ENCODE data around the gene OR10S1. TPM values are rescaled to one million over a fixed set of nuclear protein-coding genes. Genes with fewer than 3 reads are reported as not detected.

Gene OR10S1
- total and polyA plus RNA-seq, 2 of the 8 experiments (the other 6 are each of a cell fraction or from before 2014, with no cell fraction given), result not detected

DNA sequence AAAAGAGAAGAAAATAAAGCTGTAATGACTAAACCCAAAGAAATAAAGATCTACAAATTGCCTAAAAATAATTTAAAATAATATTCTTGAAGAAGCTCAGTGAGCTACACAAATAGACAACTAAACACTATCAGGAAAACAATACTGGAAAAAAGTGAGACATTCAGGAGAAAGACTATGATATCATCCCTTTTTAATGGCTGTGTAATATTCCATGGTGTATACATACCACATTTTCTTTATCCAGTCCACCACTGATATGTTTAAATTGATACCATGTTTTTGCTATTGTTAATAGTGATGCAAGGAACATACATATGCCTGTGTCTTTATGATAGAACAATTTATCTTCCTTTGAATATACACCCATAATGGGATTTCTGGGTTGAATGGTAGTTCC, 20.8 kb downstream of the OR10S1 start:
- H3K23me2 ChIP-seq (ENCODE audit: low read depth, low read length), result no peaks in the 10 kb centered on the region
- H2BK20ac ChIP-seq (ENCODE audit: low read length), result no peak overlapping the region
- no peak for TF ChIP-seq CTBP2 (IDR thresholded peaks at IDR 0.05; ENCODE audit: borderline replicate concordance, insufficient read depth, insufficient read length, low read length)
- no peak for TF ChIP-seq TBP (IDR thresholded peaks at IDR 0.05; ENCODE audit: low read depth, low read length)
- TF ChIP-seq JUND (IDR thresholded peaks at IDR 0.05; ENCODE audit: low read length), result no peak
- TF ChIP-seq BRCA1 (IDR thresholded peaks at IDR 0.05; ENCODE audit: low read depth, low read length), result no peak
- TF ChIP-seq BACH1 (IDR thresholded peaks at IDR 0.05; ENCODE audit: low read length), result no peak
- no peak for TF ChIP-seq EP300 (IDR thresholded peaks at IDR 0.05; ENCODE audit: borderline replicate concordance in 1 of 2, low read depth in 2 of 2, low read length in 2 of 2)
- TF ChIP-seq CHD1 (IDR thresholded peaks at IDR 0.05; ENCODE audit: low read depth, low read length), result no peak
- TF ChIP-seq SP1 (IDR thresholded peaks at IDR 0.05; ENCODE audit: low read depth, low read length), result no peak
- no peak for TF ChIP-seq SIRT6 (IDR thresholded peaks at IDR 0.05; ENCODE audit: low read length)
- TF ChIP-seq BCL11A (IDR thresholded peaks at IDR 0.05; ENCODE audit: low read depth in 2 of 2, low read length in 2 of 2), result no peak
- no peak for TF ChIP-seq HDAC6 (IDR thresholded peaks at IDR 0.05; ENCODE audit: low read depth, low read length)
- no peak for TF ChIP-seq POU5F1 (IDR thresholded peaks at IDR 0.05; ENCODE audit: low read depth, low read length)
- TF ChIP-seq CBX5 (IDR thresholded peaks at IDR 0.05; ENCODE audit: low read depth, low read length), result no peak
- no peak for DNase-seq (ENCODE audit: low read depth in 1 of 2, low spot score in 2 of 2)
- H2BK5ac ChIP-seq (ENCODE audit: low read depth, low read length), result no peak overlapping the region
- no peaks in the 10 kb centered on the region for H3K36me3 ChIP-seq (ENCODE audit: control insufficient read depth in 2 of 4, insufficient read depth in 4 of 4, low read length in 3 of 4)
- CTCF ChIA-PET (ENCODE audit: partially characterized antibody), result interaction anchor here (0.6 to 2.0 kb wide), 2 partner anchors 13 to 18 kb away, joined by 3 to 7 read pairs; partner anchors contain the start of gene OR6T1
- no peak overlapping the region for H3K27ac ChIP-seq (ENCODE audit: low read depth, low read length)
- no peaks in the 10 kb centered on the region for H3K79me2 ChIP-seq (ENCODE audit: control insufficient read depth in 1 of 2, insufficient read depth in 2 of 2, low read length in 2 of 2)
- peaks cover 0 to 3% of the 10 kb centered on the region in 2 experiments; a peak in 1 of 4 replicates for H3K9me3 ChIP-seq (ENCODE audit: insufficient read depth in 2 of 2, low read depth in 1 of 2, low read length in 1 of 2)
- H3K14ac ChIP-seq (ENCODE audit: insufficient read length), result no peak overlapping the region
- no peak overlapping the region for H4K91ac ChIP-seq (replicated peaks; ENCODE audit: insufficient read length, low read length)
- H3K4me1 ChIP-seq (replicated peaks in 1 of 4; ENCODE audit: control insufficient read depth in 3 of 4, insufficient read depth in 4 of 4, low read length in 3 of 4), result no peaks in the 10 kb centered on the region
- H4K20me1 ChIP-seq (replicated peaks in 1 of 2; ENCODE audit: control insufficient read depth in 1 of 2, insufficient read depth in 2 of 2, low read length in 2 of 2), result no peaks in the 10 kb centered on the region
- H2BK12ac ChIP-seq (ENCODE audit: low read depth, low read length), result no peak overlapping the region
- H3K4me2 ChIP-seq (ENCODE audit: insufficient read depth in 1 of 2, low read depth in 2 of 2, low read length in 2 of 2), result no peak overlapping the region
- H2AK5ac ChIP-seq (ENCODE audit: low read depth, low read length), result no peak overlapping the region
- H3K79me1 ChIP-seq (ENCODE audit: low read depth, low read length), result no peaks in the 10 kb centered on the region
- POLR2A ChIA-PET (ENCODE audit: partially characterized antibody), result no interaction called here
- no peak overlapping the region for H4K8ac ChIP-seq (ENCODE audit: extremely low read depth, insufficient read depth, low read length)
- H2BK120ac ChIP-seq (replicated peaks; ENCODE audit: low read depth, low read length), result no peak overlapping the region
- H3K9ac ChIP-seq (replicated peaks in 1 of 4; ENCODE audit: extremely low read depth in 1 of 4, low read depth in 3 of 4, low read length in 3 of 4), result no peak overlapping the region
- no peak overlapping the region for H2BK15ac ChIP-seq (ENCODE audit: low read length)
- H3K56ac ChIP-seq (replicated peaks; ENCODE audit: insufficient read length, low read depth, low read length), result no peak overlapping the region
- H4K5ac ChIP-seq (ENCODE audit: insufficient read length, low read depth, low read length), result no peak overlapping the region
- no peak overlapping the region for H3K18ac ChIP-seq (ENCODE audit: extremely low read depth, low read length)
- no peak overlapping the region for H3K23ac ChIP-seq (ENCODE audit: insufficient read length)
- H3K27me3 ChIP-seq (replicated peaks in 1 of 4; ENCODE audit: control insufficient read depth in 3 of 4, extremely low read depth in 1 of 4, insufficient read depth in 3 of 4, low read length in 3 of 4), result no peaks in the 10 kb centered on the region
- H2AFZ ChIP-seq (ENCODE audit: low read length), result no peak overlapping the region
- H3K4ac ChIP-seq (replicated peaks; ENCODE audit: insufficient read length, low read depth, low read length), result no peak overlapping the region
- no peak overlapping the region for H3K4me3 ChIP-seq (ENCODE audit: extremely low read depth in 1 of 4, insufficient read depth in 2 of 4, low read depth in 3 of 4, low read length in 4 of 4)
- FAIRE-seq, result no peak

All from H1 (cell line).